Effector memory CD4-positive, alpha-beta T cell (primary cell): ENCODE results near the gene ABHD14A.
A peak's percentile ranks its signal among the peaks of the same experiment; 100 is the strongest.

Experiments
- DNase-seq, 3 donors: peaks; one replicate each; pipeline ENCODE4 v3.0.0-alpha.2; 2020
- H3K27ac ChIP-seq: 2 replicates; pipeline ENCODE4 v1.7.0; 2013; ENCODE audit warnings: mild to moderate bottlenecking, low read length, moderate library complexity; ENCODE audit not compliant: insufficient read depth, poor library complexity, severe bottlenecking
- H3K27me3 ChIP-seq: replicated peaks from 2 replicates; pipeline ENCODE4 v1.7.0; 2013; ENCODE audit warnings: mild to moderate bottlenecking, low read length; ENCODE audit not compliant: insufficient read depth, control insufficient read depth, poor library complexity, severe bottlenecking
- H3K36me3 ChIP-seq: 2 replicates; pipeline ENCODE4 v1.7.0; 2013; ENCODE audit warnings: mild to moderate bottlenecking, low read length, moderate library complexity; ENCODE audit not compliant: control insufficient read depth, insufficient read depth
- H3K4me1 ChIP-seq: 2 replicates; pipeline ENCODE4 v1.7.0; 2013; ENCODE audit warnings: low read length, mild to moderate bottlenecking; ENCODE audit not compliant: control insufficient read depth, insufficient read depth, poor library complexity, severe bottlenecking
- H3K4me3 ChIP-seq: 2 replicates; pipeline ENCODE4 v1.7.0; 2013; ENCODE audit warnings: low read length, low read depth, mild to moderate bottlenecking; ENCODE audit not compliant: insufficient read depth, poor library complexity, severe bottlenecking
- H3K9me3 ChIP-seq: 2 replicates; pipeline ENCODE4 v1.7.0; 2013; ENCODE audit warnings: mild to moderate bottlenecking, low read length, moderate library complexity; ENCODE audit not compliant: control insufficient read depth

ABHD14A gene

DNA sequence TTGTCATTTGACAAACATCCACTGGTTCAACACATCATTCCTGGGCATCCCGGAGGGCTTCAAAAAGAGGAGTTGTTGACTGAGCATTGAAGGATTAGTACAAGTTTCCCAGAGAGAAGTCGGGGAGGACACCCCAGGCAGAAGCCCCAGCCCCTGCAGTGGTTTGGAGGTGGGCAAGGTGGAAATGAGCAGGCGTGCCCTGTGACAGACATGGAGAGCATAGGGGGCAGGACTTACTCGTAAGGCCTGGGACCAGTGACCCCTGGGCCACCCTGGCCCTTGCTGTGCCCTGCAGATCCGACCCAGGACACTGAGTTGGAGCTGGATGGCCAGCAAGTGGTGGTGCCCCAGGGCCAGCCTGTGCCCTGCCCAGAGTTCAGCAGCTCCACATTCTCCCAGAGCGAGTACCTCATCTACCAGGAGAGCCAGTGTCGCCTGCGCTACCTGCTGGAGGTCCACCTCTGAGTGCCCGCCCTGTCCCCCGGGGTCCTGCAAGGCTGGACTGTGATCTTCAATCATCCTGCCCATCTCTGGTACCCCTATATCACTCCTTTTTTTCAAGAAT lies 26.8 kb upstream of the ABHD14A start:
- Histone ChIP-seq H3K9me3 (no peaks in the 10 kb centered on the region), H3K4me3 (no peak overlapping the region), H3K27ac (no peak overlapping the region), H3K27me3 (no peaks in the 10 kb centered on the region), H3K4me1 (peaks cover 3% of the 10 kb centered on the region), H3K36me3 (no peaks in the 10 kb centered on the region)
- no peak for DNase-seq

- H3K36me3 ChIP-seq, result no peaks in the 10 kb centered on the region
- no peak for DNase-seq
- no peak overlapping the region for H3K27ac ChIP-seq
- no peaks in the 10 kb centered on the region for H3K27me3 ChIP-seq
- no peaks in the 10 kb centered on the region for H3K4me1 ChIP-seq
- no peak overlapping the region for H3K4me3 ChIP-seq
- H3K9me3 ChIP-seq, result no peaks in the 10 kb centered on the region
Measured at GRCh38 chr3:51949121-51949520, 25.7 kb upstream of the ABHD14A start.

GRCh38 chr3:51950899-51951298 lies 24.0 kb upstream of the ABHD14A start:
- H3K27me3 ChIP-seq, result no peaks in the 10 kb centered on the region
- H3K4me1 ChIP-seq, result no peaks in the 10 kb centered on the region
- DNase-seq, result no peak
- H3K9me3 ChIP-seq, result no peaks in the 10 kb centered on the region
- no peaks in the 10 kb centered on the region for H3K36me3 ChIP-seq
- no peak overlapping the region for H3K27ac ChIP-seq
- no peak overlapping the region for H3K4me3 ChIP-seq

- Histone ChIP-seq H3K36me3 (no peaks in the 10 kb centered on the region), H3K4me3 (no peak overlapping the region), H3K27me3 (peaks cover 11% of the 10 kb centered on the region), H3K27ac (no peak overlapping the region), H3K9me3 (no peaks in the 10 kb centered on the region), H3K4me1 (peaks cover 10% of the 10 kb centered on the region)
- DNase-seq, result no peak
Measured at GRCh38 chr3:51953445-51953844, 21.4 kb upstream of the ABHD14A start.

- H3K4me3 ChIP-seq, result no peak overlapping the region
- no peaks in the 10 kb centered on the region for H3K36me3 ChIP-seq
- no peaks in the 10 kb centered on the region for H3K9me3 ChIP-seq
- peaks cover 11% of the 10 kb centered on the region for H3K27me3 ChIP-seq
- H3K4me1 ChIP-seq, result peaks cover 10% of the 10 kb centered on the region
- no peak for DNase-seq
- H3K27ac ChIP-seq, result no peak overlapping the region
Measured at GRCh38 chr3:51954105-51954504, 20.8 kb upstream of the ABHD14A start.

DNA sequence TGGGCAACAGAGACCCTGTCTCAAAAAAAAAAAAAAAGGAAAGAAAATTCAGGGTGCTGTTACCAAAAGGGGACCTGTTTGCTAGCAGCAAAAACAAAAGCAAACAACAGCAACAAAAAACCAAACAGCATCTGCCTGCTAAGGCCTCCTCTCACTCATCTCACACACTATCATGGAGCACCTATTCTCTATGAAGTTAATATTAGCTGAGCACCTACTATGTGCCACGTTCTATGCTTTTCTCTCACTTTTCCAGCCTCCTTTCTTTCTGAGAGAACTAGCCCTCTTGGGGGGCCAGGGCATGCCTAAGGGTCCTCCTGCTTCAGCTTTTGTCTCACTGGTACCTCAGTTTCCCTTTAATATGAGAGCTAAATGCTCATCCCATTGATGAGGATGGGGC lies 20.2 kb upstream of the ABHD14A start:
- H3K36me3 ChIP-seq, result no peaks in the 10 kb centered on the region
- H3K27me3 ChIP-seq, result peaks cover 11% of the 10 kb centered on the region
- no peak overlapping the region for H3K27ac ChIP-seq
- no peak overlapping the region for H3K4me3 ChIP-seq
- no peaks in the 10 kb centered on the region for H3K9me3 ChIP-seq
- H3K4me1 ChIP-seq, result peaks cover 10% of the 10 kb centered on the region
- no peak for DNase-seq

GRCh38 chr3:51955175-51955892 lies 19.5 kb upstream of the ABHD14A start, which contains the start of gene GPR62:
Gene GPR62 (plus strand): TSS chr3:51955381. CDS start chr3:51955653, 272 bp downstream.
- Histone ChIP-seq H3K27ac (no peak within 1 kb of the TSS), H3K4me3 (peak within 1 kb of the TSS; percentile 61)

DNA sequence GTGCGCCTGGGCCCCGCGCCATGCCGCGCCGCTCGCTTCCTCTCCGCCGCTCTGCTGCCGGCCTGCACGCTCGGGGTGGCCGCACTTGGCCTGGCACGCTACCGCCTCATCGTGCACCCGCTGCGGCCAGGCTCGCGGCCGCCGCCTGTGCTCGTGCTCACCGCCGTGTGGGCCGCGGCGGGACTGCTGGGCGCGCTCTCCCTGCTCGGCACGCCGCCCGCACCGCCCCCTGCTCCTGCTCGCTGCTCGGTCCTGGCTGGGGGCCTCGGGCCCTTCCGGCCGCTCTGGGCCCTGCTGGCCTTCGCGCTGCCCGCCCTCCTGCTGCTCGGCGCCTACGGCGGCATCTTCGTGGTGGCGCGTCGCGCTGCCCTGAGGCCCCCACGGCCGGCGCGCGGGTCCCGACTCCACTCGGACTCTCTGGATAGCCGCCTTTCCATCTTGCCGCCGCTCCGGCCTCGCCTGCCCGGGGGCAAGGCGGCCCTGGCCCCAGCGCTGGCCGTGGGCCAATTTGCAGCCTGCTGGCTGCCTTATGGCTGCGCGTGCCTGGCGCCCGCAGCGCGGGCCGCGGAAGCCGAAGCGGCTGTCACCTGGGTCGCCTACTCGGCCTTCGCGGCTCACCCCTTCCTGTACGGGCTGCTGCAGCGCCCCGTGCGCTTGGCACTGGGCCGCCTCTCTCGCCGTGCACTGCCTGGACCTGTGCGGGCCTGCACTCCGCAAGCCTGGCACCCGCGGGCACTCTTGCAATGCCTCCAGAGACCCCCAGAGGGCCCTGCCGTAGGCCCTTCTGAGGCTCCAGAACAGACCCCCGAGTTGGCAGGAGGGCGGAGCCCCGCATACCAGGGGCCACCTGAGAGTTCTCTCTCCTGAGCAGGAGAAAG lies 18.7 kb upstream of the ABHD14A start:
- no peak overlapping the region for H3K27ac ChIP-seq
- peaks cover 10% of the 10 kb centered on the region for H3K4me1 ChIP-seq
- peaks cover 6% of the 10 kb centered on the region for H3K36me3 ChIP-seq

More at GRCh38 chr3:51955175-51955892, 19.5 kb upstream of the ABHD14A start, which contains the start of gene GPR62:
- no peak for DNase-seq
- Histone ChIP-seq H3K4me1 (peaks cover 10% of the 10 kb centered on the region), H3K27me3 (peaks cover 11% of the 10 kb centered on the region), H3K36me3 (peaks cover 3% of the 10 kb centered on the region), H3K9me3 (no peaks in the 10 kb centered on the region)

GRCh38 chr3:51957520-51958205 lies 17.2 kb upstream of the ABHD14A start:
- H3K27me3 ChIP-seq, result peaks cover 11% of the 10 kb centered on the region
- H3K4me1 ChIP-seq, result peaks cover 10% of the 10 kb centered on the region
- H3K36me3 ChIP-seq, result peaks cover 6% of the 10 kb centered on the region

More for the DNA sequence above, 18.7 kb upstream of the ABHD14A start:
- H3K27me3 ChIP-seq, result peaks cover 11% of the 10 kb centered on the region
- H3K4me3 ChIP-seq, result peak overlapping the region; percentile 61
- no peak for DNase-seq
- no peaks in the 10 kb centered on the region for H3K9me3 ChIP-seq

More at GRCh38 chr3:51957520-51958205, 17.2 kb upstream of the ABHD14A start:
- no peak for DNase-seq
- H3K4me3 ChIP-seq, result no peak overlapping the region
- H3K9me3 ChIP-seq, result no peaks in the 10 kb centered on the region
- H3K27ac ChIP-seq, result no peak overlapping the region
